IMR-90 (cell line): Measurements from ENCODE around the gene SLC2A6.

ENCODE experiments used
- BHLHE40 ChIP-seq: fragments of 150-350 bp; IDR thresholded peaks from 2 replicates; pipeline ENCODE4 v1.6.1; 2016; ENCODE audit warnings: mild to moderate bottlenecking, low read depth, low read length
- CEBPB ChIP-seq: IDR thresholded peaks from 2 replicates; pipeline ENCODE4 v1.6.1; 2012; ENCODE audit warnings: low read depth, low read length, improper control_type of control experiment
- CTCF ChIP-seq: conservative IDR thresholded peaks from 2 replicates; pipeline ENCODE4 v1.5.1; 2012; ENCODE audit warnings: mild to moderate bottlenecking, low read depth, low read length, improper control_type of control experiment
- FOS ChIP-seq: fragments of 150-350 bp; IDR thresholded peaks from 2 replicates; pipeline ENCODE4 v1.6.1; 2016; ENCODE audit warnings: low read depth, low read length
- MAFK ChIP-seq: IDR thresholded peaks from 2 replicates; pipeline ENCODE4 v1.6.1; 2012; ENCODE audit warnings: low read depth, low read length, improper control_type of control experiment
- MAZ ChIP-seq: IDR thresholded peaks from 2 replicates; pipeline ENCODE4 v1.6.1; 2012; ENCODE audit warnings: low read depth, mild to moderate bottlenecking, low read length, improper control_type of control experiment, moderate library complexity, borderline replicate concordance
- MXI1 ChIP-seq: IDR thresholded peaks from 2 replicates; pipeline ENCODE4 v1.6.1; 2012; ENCODE audit warnings: low read depth, mild to moderate bottlenecking, low read length, moderate library complexity, borderline replicate concordance
- POLR2A ChIP-seq: IDR thresholded peaks from 2 replicates; pipeline ENCODE4 v1.6.1; 2012; ENCODE audit warnings: mild to moderate bottlenecking, low read depth, low read length
- RAD21 ChIP-seq: IDR thresholded peaks from 2 replicates; pipeline ENCODE4 v1.6.1; 2012; ENCODE audit warnings: low read length, improper control_type of control experiment
- RCOR1 ChIP-seq: IDR thresholded peaks from 2 replicates; pipeline ENCODE4 v1.6.1; 2012; ENCODE audit warnings: mild to moderate bottlenecking, low read length, improper control_type of control experiment; ENCODE audit not compliant: insufficient replicate concordance
- RFX5 ChIP-seq: IDR thresholded peaks from 2 replicates; pipeline ENCODE4 v1.8.0; 2012; ENCODE audit warnings: low read depth, mild to moderate bottlenecking, low read length, moderate library complexity
- SMC3 ChIP-seq: fragments of 150-350 bp; IDR thresholded peaks from 2 replicates; pipeline ENCODE4 v1.6.1; 2016; ENCODE audit warnings: low read depth, mild to moderate bottlenecking, antibody characterized with exemption, low read length, moderate library complexity
- USF2 ChIP-seq: fragments of 150-350 bp; IDR thresholded peaks from 2 replicates; pipeline ENCODE4 v1.6.1; 2017; ENCODE audit warnings: mild to moderate bottlenecking, antibody characterized with exemption, low read length, low read depth

- no peak for TF ChIP-seq USF2
- TF ChIP-seq MXI1 = no peak
- TF ChIP-seq CEBPB = no peak
- no peak for TF ChIP-seq CTCF
- TF ChIP-seq MAFK = no peak
- TF ChIP-seq RAD21 = no peak
- no peak for TF ChIP-seq MAZ
- TF ChIP-seq FOS = no peak
- no peak for TF ChIP-seq POLR2A
- no peak for TF ChIP-seq SMC3
- TF ChIP-seq RFX5 = no peak
- no peak for TF ChIP-seq BHLHE40
- no peak for TF ChIP-seq RCOR1
Observed at GRCh38 chr9:133454325-133454724, 24.6 kb downstream of the SLC2A6 start.
